ENCODE measurements around the gene POLR2A.
A peak's percentile ranks its signal among the peaks of the same experiment; 100 is the strongest.

The POLR2A gene

GRCh38 chr17:7508846-7509245, 24.7 kb downstream of the POLR2A start:
- DNase-seq = no peak

DNA sequence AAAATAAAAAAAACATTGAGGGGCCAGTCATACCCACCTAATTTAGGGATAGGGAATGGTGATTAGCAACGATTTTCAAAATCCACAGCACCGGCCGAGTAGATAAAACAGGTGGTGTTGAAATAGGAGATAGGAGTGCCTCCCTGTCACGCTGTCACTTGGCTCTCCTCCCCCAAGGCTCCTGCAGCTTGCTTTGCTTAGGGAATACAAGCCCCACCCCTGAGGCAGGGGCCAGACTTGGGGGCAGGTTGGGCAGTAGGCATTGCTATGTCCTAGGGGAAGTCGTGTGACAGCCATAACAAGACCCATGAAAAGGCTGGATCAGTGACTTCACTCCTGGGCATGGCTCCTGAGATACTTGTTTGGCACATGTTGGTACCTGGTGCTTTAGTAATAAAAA, 25.8 kb downstream of the POLR2A start:
- no peak for DNase-seq

DNA sequence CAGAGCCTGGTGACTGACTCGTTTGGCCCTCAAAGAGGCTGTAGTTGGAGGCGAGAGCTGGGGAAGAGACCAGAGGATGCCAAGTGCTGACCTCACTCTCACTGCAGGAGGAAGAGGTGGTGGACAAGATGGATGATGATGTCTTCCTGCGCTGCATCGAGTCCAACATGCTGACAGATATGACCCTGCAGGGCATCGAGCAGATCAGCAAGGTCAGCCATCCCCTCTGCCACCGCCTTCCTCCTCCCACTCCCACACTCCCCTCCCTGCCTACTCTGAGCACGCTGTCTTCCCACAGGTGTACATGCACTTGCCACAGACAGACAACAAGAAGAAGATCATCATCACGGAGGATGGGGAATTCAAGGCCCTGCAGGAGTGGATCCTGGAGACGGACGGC, 26.9 kb downstream of the POLR2A start:
- no peak for DNase-seq

DNA sequence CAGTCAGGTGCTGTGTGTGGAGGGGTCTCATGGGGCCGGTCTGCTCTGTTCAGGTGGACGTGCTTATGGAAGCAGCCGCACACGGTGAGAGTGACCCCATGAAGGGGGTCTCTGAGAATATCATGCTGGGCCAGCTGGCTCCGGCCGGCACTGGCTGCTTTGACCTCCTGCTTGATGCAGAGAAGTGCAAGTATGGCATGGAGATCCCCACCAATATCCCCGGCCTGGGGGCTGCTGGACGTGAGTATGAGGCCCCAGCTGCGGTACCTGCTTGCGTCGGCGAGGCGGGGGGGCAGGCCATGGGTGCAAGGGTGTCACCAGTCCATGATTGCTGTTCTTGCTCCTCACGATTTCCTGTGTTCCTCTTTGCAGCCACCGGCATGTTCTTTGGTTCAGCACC, 27.9 kb downstream of the POLR2A start:
- DNase-seq = no peak

- no peak for DNase-seq
Measured at GRCh38 chr17:7512824-7513540, 28.8 kb downstream of the POLR2A start.

DNA sequence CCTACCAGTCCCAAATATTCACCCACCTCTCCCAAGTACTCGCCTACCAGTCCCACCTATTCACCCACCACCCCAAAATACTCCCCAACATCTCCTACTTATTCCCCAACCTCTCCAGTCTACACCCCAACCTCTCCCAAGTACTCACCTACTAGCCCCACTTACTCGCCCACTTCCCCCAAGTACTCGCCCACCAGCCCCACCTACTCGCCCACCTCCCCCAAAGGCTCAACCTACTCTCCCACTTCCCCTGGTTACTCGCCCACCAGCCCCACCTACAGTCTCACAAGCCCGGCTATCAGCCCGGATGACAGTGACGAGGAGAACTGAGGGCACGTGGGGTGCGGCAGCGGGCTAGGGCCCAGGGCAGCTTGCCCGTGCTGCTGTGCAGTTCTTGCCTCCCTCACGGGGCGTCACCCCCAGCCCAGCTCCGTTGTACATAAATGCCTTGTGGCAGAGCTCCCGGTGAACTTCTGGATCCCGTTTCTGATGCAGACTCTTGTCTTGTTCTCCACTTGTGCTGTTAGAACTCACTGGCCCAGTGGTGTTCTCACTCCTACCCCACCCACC, 29.8 kb downstream of the POLR2A start:
- no peak for DNase-seq

GRCh38 chr17:7515911-7516610, 31.9 kb downstream of the POLR2A start:
- DNase-seq = no peak

DNA sequence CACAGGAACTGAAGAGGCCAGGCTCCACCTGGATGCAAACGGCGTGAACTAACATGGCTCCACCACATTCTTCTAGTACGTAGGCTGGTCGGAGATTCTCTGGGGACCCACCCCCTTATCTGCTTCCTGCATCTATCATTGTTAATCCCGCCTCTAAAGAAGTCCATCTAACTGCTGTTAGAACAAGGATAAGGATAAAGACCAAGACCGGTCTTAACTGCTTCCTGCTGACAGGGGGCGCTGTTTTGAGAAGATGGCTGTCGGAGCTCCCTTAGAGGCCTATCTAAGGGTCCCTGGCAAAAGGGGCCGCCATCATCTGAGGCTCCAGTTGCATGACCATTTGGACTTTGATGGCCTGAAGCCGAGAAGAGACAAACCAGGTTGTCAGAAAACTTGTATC, 38.9 kb downstream of the POLR2A start:
- peak; percentile 62 for DNase-seq

DNA sequence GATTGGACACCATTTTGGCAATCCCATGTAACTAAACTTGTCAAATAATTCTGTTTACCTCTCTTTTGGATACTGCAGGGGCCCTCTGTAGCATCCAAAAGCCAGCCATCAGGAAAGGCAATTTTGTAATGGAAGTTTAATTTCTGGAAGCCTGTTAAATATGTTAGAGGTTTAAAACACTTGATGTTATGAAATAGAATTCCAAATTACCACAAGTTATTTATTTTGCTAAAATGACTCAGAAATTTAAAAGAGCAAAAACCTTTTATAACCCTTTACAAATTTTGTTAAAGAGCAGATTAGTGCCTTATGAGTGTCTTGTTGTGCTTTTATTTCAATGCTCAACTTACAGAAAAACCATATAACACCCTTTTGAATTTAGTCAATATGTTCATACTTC, 44.7 kb downstream of the POLR2A start:
- no peak for DNase-seq

DNA sequence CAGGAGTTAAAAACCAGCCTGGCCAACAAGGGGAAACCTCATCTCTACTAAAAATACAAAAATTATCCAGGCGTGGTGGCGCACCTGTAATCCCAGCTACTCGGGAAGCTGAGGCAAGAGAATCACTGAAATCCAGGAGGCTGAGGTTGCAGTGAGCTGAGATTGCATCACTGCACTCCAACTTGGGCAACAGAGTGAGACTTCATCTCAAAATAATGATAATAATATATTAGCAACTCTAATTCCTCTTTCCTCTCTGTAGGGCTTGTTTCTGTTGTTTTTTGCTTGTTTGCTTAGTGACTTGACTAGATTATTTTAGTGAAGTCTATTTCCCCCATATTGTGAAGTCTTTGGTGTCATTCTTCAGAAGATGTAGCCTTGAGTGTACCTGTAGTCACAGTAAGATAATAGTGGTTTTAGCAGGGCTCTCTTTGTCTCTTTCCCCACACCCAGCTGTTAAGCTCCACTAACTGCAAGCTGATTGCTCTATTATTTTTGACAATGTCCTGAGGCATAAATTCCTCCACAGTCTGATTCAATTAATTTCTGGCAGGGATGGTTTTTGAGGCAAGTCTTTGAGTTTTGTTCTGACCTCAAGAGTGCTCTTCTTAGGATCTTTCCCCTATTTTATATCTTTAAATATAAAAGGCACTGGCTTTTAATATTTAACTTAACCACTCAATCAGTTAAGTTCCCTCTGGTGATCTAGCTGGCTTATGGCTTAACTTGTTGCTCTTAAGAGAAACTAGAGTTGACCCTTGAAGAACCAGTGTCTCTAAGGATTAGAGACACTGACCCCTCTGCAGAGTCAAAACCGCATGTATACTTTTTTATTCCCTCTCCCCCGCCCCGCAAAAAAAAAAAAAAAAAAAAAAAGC, 46.1 kb downstream of the POLR2A start:
- no peak for DNase-seq

- DNase-seq = no peak
Measured at GRCh38 chr17:7538050-7538449, 53.9 kb downstream of the POLR2A start.

DNA sequence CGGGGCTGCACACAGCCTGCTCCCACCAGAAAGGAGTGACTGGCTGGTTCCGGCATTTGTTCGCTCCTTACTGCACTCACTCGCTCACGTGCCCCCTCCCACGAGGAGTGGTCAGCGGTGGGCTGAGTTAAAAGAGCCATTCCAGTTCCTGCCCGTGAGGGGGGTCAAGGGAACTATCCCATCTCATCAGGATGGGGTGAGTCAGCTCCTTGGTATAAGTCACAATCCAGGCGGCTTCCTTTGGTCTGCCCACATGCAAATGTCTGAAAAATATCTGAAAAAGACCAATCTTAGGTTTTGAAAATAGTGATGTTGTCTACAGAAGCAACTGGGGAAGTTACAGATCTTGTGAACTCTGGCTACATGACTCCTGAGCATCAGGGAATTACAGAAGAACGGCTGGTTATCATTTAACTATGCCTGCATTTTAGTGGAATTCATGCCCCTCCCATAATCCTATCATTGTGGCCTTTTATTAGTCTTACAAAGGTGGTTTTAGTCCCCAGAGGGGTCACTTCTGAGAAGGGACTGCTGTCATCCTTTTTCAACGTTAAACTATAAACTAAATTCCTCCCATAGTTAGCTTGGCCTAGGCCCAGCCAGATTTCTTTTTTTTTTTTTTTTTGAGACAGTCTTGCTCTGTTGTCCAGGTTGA, 54.9 kb downstream of the POLR2A start:
- DNase-seq = no peak

- DNase-seq = no peak
Measured at GRCh38 chr17:7541074-7541621, 57.0 kb downstream of the POLR2A start.

DNA sequence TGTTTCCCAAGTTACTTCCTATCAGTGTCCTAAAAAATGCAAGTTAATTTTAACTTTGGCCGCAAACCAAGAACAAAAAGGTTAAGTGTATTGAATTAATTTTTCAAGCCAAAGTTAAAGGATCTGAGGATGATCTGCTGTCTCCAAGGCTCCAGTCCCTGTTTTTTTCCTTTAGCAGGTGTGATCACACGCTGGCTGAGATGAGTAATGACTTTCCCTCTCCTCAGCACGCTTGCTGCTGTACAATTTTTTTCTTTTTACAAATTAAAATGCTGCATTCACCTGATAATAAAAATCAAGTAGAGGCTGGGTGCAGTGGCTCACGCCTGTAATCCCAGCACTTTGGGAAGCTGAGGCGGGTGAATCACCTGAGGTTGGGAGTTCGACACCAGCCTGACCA, 60.7 kb downstream of the POLR2A start:
- DNase-seq = no peak

GRCh38 chr17:7548585-7549400, 64.6 kb downstream of the POLR2A start, which contains the start of gene TNFSF12:
Gene TNFSF12, plus strand, starts transcription at chr17:7549058. Its CDS starts 96 bp downstream, at chr17:7549154.
- peak; percentile 74 for DNase-seq

Measured in stimulated activated CD4-positive, alpha-beta T cell treated with anti-CD3 and anti-CD28 coated beads, Interleukin-15, amount 100 ng/mL, for 24 hours (primary cell).